H1 (cell line): ENCODE results near the gene TXNDC2. TPM values are rescaled to one million over a fixed set of nuclear protein-coding genes. Genes with fewer than 3 reads are reported as not detected.

Experiments
- CTCF ChIA-PET: fragments of 300-600 bp; sonication (Branson Sonifier 250); formaldehyde crosslinking; loops from one replicate; lab custom pipeline; 2021; ENCODE audit not compliant: partially characterized antibody; lab: Charles Lee
- POLR2A ChIA-PET: fragments of 300-600 bp; sonication (Branson Sonifier 250); formaldehyde crosslinking; loops from one replicate; lab custom pipeline; 2021; ENCODE audit warnings: inconsistent platforms; ENCODE audit not compliant: partially characterized antibody; lab: Charles Lee
- DNase-seq, 2 experiments: peaks; one replicate each; pipeline versions ENCODE4 v3.0.0 to v3.0.0-alpha.2; 2010 to 2022; ENCODE audit warnings: low spot score in 2 of 2, low read depth in 1 of 2, mixed read lengths in 1 of 2
- FAIRE-seq: peaks from 2 replicates; lab custom pipeline; 2011; peaks lifted over from hg19 to GRCh38; lab: Jason Lieb, UNC
- H2AFZ ChIP-seq: 2 replicates; pipeline ENCODE4 v1.8.1; 2012; ENCODE audit warnings: low read length, inconsistent platforms
- H2AK5ac ChIP-seq: 2 replicates; pipeline ENCODE4 v1.6.1; 2013; ENCODE audit warnings: low read depth, low read length
- H2BK120ac ChIP-seq: replicated peaks from 2 replicates; pipeline ENCODE3; 2013; ENCODE audit warnings: low read depth, low read length, inconsistent platforms
- H2BK12ac ChIP-seq: 2 replicates; pipeline ENCODE4 v1.6.1; 2013; ENCODE audit warnings: low read depth, low read length
- H2BK15ac ChIP-seq: 2 replicates; pipeline ENCODE4 v1.6.1; 2013; ENCODE audit warnings: low read length
- H2BK20ac ChIP-seq: 2 replicates; pipeline ENCODE4 v1.6.1; 2013; ENCODE audit warnings: low read length
- H2BK5ac ChIP-seq: 2 replicates; pipeline ENCODE4 v1.6.1; 2013; ENCODE audit warnings: low read depth, low read length
- H3K14ac ChIP-seq: 2 replicates; pipeline ENCODE4 v1.6.1; 2013; ENCODE audit warnings: inconsistent platforms; ENCODE audit not compliant: insufficient read length
- H3K18ac ChIP-seq: 2 replicates; pipeline ENCODE4 v1.6.1; 2013; ENCODE audit warnings: low read length; ENCODE audit errors: extremely low read depth
- H3K23ac ChIP-seq: 2 replicates; pipeline ENCODE4 v1.6.1; 2013; ENCODE audit warnings: inconsistent platforms; ENCODE audit not compliant: insufficient read length
- H3K23me2 ChIP-seq: 2 replicates; pipeline ENCODE4 v1.6.1; 2013; ENCODE audit warnings: low read depth, low read length
- H3K27ac ChIP-seq: 2 replicates; pipeline ENCODE4 v1.6.1; 2011; ENCODE audit warnings: low read depth, low read length, inconsistent platforms
- H3K27me3 ChIP-seq, 4 experiments: replicated peaks in 1 of 4; 1 replicate in 1 of 4; 2 replicates in 3 of 4; pipeline versions ENCODE4 v1.6.1 to v1.8.1; 2011 to 2013; ENCODE audit warnings: low read length in 3 of 4, mild to moderate bottlenecking in 3 of 4, inconsistent platforms in 2 of 4, mixed read lengths in 2 of 4, moderate library complexity in 1 of 4; ENCODE audit not compliant: control insufficient read depth in 3 of 4, insufficient read depth in 3 of 4; ENCODE audit errors: extremely low read depth in 1 of 4
- H3K36me3 ChIP-seq, 4 experiments: 2 replicates each; pipeline versions ENCODE4 v1.6.1 to v1.8.1; 2011 to 2013; ENCODE audit warnings: mild to moderate bottlenecking in 4 of 4, low read length in 3 of 4, moderate library complexity in 2 of 4, control low read depth in 1 of 4, inconsistent platforms in 1 of 4; ENCODE audit not compliant: insufficient read depth in 4 of 4, control insufficient read depth in 2 of 4
- H3K4ac ChIP-seq: replicated peaks from 2 replicates; pipeline ENCODE3; 2013; ENCODE audit warnings: low read length, low read depth, mixed read lengths, inconsistent platforms; ENCODE audit not compliant: insufficient read length
- H3K4me1 ChIP-seq, 4 experiments: replicated peaks in 1 of 4; 1 replicate in 1 of 4; 2 replicates in 3 of 4; pipeline versions ENCODE4 v1.6.1 to v1.8.1; 2011 to 2013; ENCODE audit warnings: low read length in 3 of 4, inconsistent platforms in 2 of 4, mixed read lengths in 1 of 4; ENCODE audit not compliant: insufficient read depth in 4 of 4, control insufficient read depth in 3 of 4
- H3K4me2 ChIP-seq, 2 experiments: 2 replicates each; pipeline versions ENCODE4 v1.6.1 to v1.8.1; 2011 to 2013; ENCODE audit warnings: low read depth in 2 of 2, low read length in 2 of 2, control low read depth in 1 of 2, inconsistent platforms in 1 of 2, mild to moderate bottlenecking in 1 of 2; ENCODE audit not compliant: insufficient read depth in 1 of 2
- H3K4me3 ChIP-seq, 4 experiments: fragments of 200-600, 300-600 bp in 1 of 4; sonication (generic), shearing (Covaris generic), sonication (Bioruptor Twin) in 1 of 4; 2 replicates each; pipeline versions ENCODE4 v1.5.1 to v1.8.1; 2011 to 2016; ENCODE audit warnings: low read length in 4 of 4, low read depth in 3 of 4, control low read depth in 2 of 4, inconsistent platforms in 2 of 4, mild to moderate bottlenecking in 2 of 4, mixed read lengths in 1 of 4, moderate library complexity in 1 of 4; ENCODE audit not compliant: insufficient read depth in 2 of 4; ENCODE audit errors: extremely low read depth in 1 of 4
- H3K56ac ChIP-seq: replicated peaks from 2 replicates; pipeline ENCODE3; 2013; ENCODE audit warnings: low read depth, mild to moderate bottlenecking, mixed read lengths, low read length, inconsistent platforms; ENCODE audit not compliant: insufficient read length
- H3K79me1 ChIP-seq: 2 replicates; pipeline ENCODE4 v1.6.1; 2013; ENCODE audit warnings: low read depth, low read length, control low read depth
- H3K79me2 ChIP-seq, 2 experiments: 2 replicates each; pipeline versions ENCODE4 v1.6.1 to v1.8.1; 2012 to 2013; ENCODE audit warnings: low read length in 2 of 2, mild to moderate bottlenecking in 2 of 2, inconsistent platforms in 1 of 2; ENCODE audit not compliant: insufficient read depth in 2 of 2, control insufficient read depth in 1 of 2
- H3K9ac ChIP-seq, 4 experiments: replicated peaks in 1 of 4; 1 replicate in 1 of 4; 2 replicates in 3 of 4; pipeline versions ENCODE4 v1.6.1 to v1.8.1; 2011 to 2013; ENCODE audit warnings: low read depth in 3 of 4, low read length in 3 of 4, control low read depth in 2 of 4, mild to moderate bottlenecking in 2 of 4, moderate library complexity in 2 of 4, inconsistent platforms in 1 of 4; ENCODE audit errors: extremely low read depth in 1 of 4
- H3K9me3 ChIP-seq, 2 experiments: 2 replicates each; pipeline versions ENCODE4 v1.6.1 to v1.8.1; 2012 to 2013; ENCODE audit warnings: mild to moderate bottlenecking in 2 of 2, moderate library complexity in 2 of 2, control low read depth in 1 of 2, inconsistent platforms in 1 of 2, low read depth in 1 of 2, low read length in 1 of 2, mixed read lengths in 1 of 2; ENCODE audit not compliant: insufficient read depth in 2 of 2
- H4K20me1 ChIP-seq, 2 experiments: replicated peaks in 1 of 2; 2 replicates each; pipeline versions ENCODE3 to v1.8.1; 2011 to 2013; ENCODE audit warnings: inconsistent platforms in 2 of 2, low read length in 2 of 2, mild to moderate bottlenecking in 1 of 2; ENCODE audit not compliant: insufficient read depth in 2 of 2, control insufficient read depth in 1 of 2
- H4K5ac ChIP-seq: 2 replicates; pipeline ENCODE4 v1.6.1; 2013; ENCODE audit warnings: low read length, low read depth, mixed read lengths, inconsistent platforms; ENCODE audit not compliant: insufficient read length
- H4K8ac ChIP-seq: 2 replicates; pipeline ENCODE4 v1.8.0; 2013; ENCODE audit warnings: mild to moderate bottlenecking, moderate library complexity, low read length, inconsistent platforms; ENCODE audit not compliant: insufficient read depth; ENCODE audit errors: extremely low read depth
- H4K91ac ChIP-seq: replicated peaks from 2 replicates; pipeline ENCODE3; 2013; ENCODE audit warnings: low read length, mixed read lengths, inconsistent platforms; ENCODE audit not compliant: insufficient read length
- JUN ChIP-seq: IDR thresholded peaks from 2 replicates; pipeline ENCODE4 v1.6.1; 2011; ENCODE audit warnings: low read depth, mild to moderate bottlenecking, improper control_type of control experiment, low read length
- RBBP5 ChIP-seq: IDR thresholded peaks from 2 replicates; pipeline ENCODE4 v1.7.1; 2012; ENCODE audit warnings: low read depth, mild to moderate bottlenecking, inconsistent platforms, low read length, moderate library complexity, borderline replicate concordance
- SIRT6 ChIP-seq: IDR thresholded peaks from one replicate; pipeline ENCODE4 v1.7.1; 2012; ENCODE audit warnings: low read length, inconsistent platforms
- WGBS, 2 experiments: shearing (Covaris generic) in 1 of 2; methylation state at CpG; one replicate each; pipeline versions ENCODE4 v1.1.6 to v1.1.7; 2013 to 2015; ENCODE audit warnings: low lambda C conversion rate in 2 of 2, mixed read lengths in 2 of 2, inconsistent platforms in 1 of 2, low coverage in 1 of 2, missing lambda C conversion rate in 1 of 2; ENCODE audit not compliant: insufficient replicate concordance in 2 of 2, insufficient coverage in 1 of 2, insufficient read length in 1 of 2; ENCODE audit errors: extremely low coverage in 1 of 2, missing lambda C conversion rate in 1 of 2; 5-methylcytosine and 5-hydroxymethylcytosine counted together
- polyA plus RNA-seq, 7 experiments: library from polyadenylated mRNA; depleted of rRNA in 3 of 7; stranded (reverse) in 5 of 7; unstranded in 2 of 7; fragments of >200 nt in 5 of 7; fragments of 200-250 nt in 2 of 7; gene quantifications; 1 replicate in 5 of 7; 2 replicates in 1 of 7; 4 replicates in 1 of 7; pipeline versions ENCODE4 v1.2.1 to v1.2.3, GENCODE V29; 2011 to 2013; ENCODE audit warnings: missing spikeins in 2 of 7, mixed read lengths in 2 of 7
- total RNA-seq: library from RNA; stranded (reverse); fragmentation: NEBNext Ultra II Directional; extraction: Animal tissue kit (Norgen Biotek cat#: 25700); gene quantifications from 2 replicates; pipeline ENCODE4 v1.2.1, GENCODE V29; 2021

The TXNDC2 gene
- total and polyA plus RNA-seq, 2 of the 8 experiments (the other 6 are each of a cell fraction or from before 2014, with no cell fraction given): 0.09 TPM; not detected in 1

DNA sequence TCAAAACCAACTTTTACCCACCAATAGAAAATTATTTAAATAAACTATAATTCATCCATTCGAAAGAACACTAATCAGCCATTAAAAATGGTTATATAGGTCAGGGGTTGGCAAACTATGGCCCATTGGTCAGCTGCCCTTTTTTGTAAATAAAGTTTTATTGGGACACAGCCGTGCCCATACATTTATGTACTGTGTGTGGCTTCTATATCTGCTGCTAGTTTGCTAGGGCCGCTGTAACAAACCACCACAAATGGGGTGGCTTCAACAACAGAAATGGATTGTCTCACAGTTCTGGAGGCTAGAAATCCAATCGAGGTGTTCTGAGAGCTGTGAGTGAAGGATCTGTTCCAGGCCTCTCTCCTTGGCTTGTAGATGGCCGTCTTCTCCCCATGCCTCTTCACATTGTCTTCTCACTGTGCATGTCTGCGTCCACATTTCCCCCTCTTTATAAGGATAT is 7.0 kb upstream of the TXNDC2 start:
- Histone ChIP-seq H3K18ac (no peak overlapping the region), H4K8ac (no peak overlapping the region), H3K23me2 (no peaks in the 10 kb centered on the region), H2BK15ac (no peak overlapping the region), H3K4me1 (no peaks in the 10 kb centered on the region), H4K5ac (no peak overlapping the region), H4K91ac (no peak overlapping the region), H3K27ac (no peak overlapping the region), H3K27me3 (no peaks in the 10 kb centered on the region), H3K79me1 (no peaks in the 10 kb centered on the region), H2BK5ac (no peak overlapping the region), H3K23ac (no peak overlapping the region), H3K14ac (no peak overlapping the region), H2AFZ (no peak overlapping the region), H4K20me1 (no peaks in the 10 kb centered on the region), H2BK20ac (no peak overlapping the region), H3K4ac (no peak overlapping the region), H3K36me3 (no peaks in the 10 kb centered on the region), H3K79me2 (no peaks in the 10 kb centered on the region), H3K9ac (no peak overlapping the region), H3K56ac (no peak overlapping the region), H2AK5ac (no peak overlapping the region), H3K9me3 (no peaks in the 10 kb centered on the region), H3K4me2 (no peak overlapping the region), H2BK12ac (no peak overlapping the region), H2BK120ac (no peak overlapping the region), H3K4me3 (no peak overlapping the region)
- DNase-seq (no peak), FAIRE-seq (no peak)
- 85% methylated on average over 6 of the region's 6 CpGs; no CpG with 5 or more reads in 1 of the 2 experiments for WGBS, 2 experiments
- ChIA-PET POLR2A (interaction anchor here (1.1 kb wide), 1 partner anchor 10 kb away, joined by 4 read pairs; no protein-coding TSS in a partner anchor), CTCF (no interaction called here)
- no peak for TF ChIP-seq JUN
- no peak for TF ChIP-seq RBBP5
- TF ChIP-seq SIRT6: no peak
